K562 (cell line): Measurements from ENCODE around the gene HDHD3. TPM values are rescaled to one million over a fixed set of nuclear protein-coding genes. Genes with fewer than 3 reads are reported as not detected.

Experiments
- CBFB ChIP-seq: sonication (generic); formaldehyde crosslinking; IDR thresholded peaks from 2 replicates; pipeline ENCODE4 v1.4.0; 2020; ENCODE audit warnings: mild to moderate bottlenecking, missing genetic modification reagents
- GATAD2A ChIP-seq: fragments of 450-650 bp; IDR thresholded peaks from 2 replicates; pipeline ENCODE4 v1.6.1; 2017
- GTF2E2 ChIP-seq: fragments of 200-800 bp; sonication (Bioruptor generic); IDR thresholded peaks from 2 replicates; pipeline ENCODE4 v1.6.1; 2016; ENCODE audit warnings: missing genetic modification characterization, missing compliant biosample characterization
- HIVEP1 ChIP-seq: fragments of 250-450 bp; sonication (Bioruptor Pico); IDR thresholded peaks from 2 replicates; pipeline ENCODE4 v1.4.0; 2020; ENCODE audit warnings: mild to moderate bottlenecking
- IFI16 ChIP-seq: fragments of 250-450 bp; sonication (Bioruptor Pico); IDR thresholded peaks from 2 replicates; pipeline ENCODE4 v2.1.2; 2022; ENCODE audit warnings: mild to moderate bottlenecking, inconsistent platforms
- LARP7 ChIP-seq: fragments of 450-650 bp; IDR thresholded peaks from 2 replicates; pipeline ENCODE4 v1.6.1; 2016
- LEF1 ChIP-seq: fragments of 450-650 bp; IDR thresholded peaks from 2 replicates; pipeline ENCODE4 v1.6.1; 2016; ENCODE audit warnings: mild to moderate bottlenecking
- MCM3 ChIP-seq: fragments of 450-650 bp; IDR thresholded peaks from 2 replicates; pipeline ENCODE4 v1.6.1; 2016
- PHF8 ChIP-seq: fragments of 200-600 bp; sonication (generic); IDR thresholded peaks from 2 replicates; pipeline ENCODE4 v1.6.1; 2012; ENCODE audit warnings: mixed run types, mild to moderate bottlenecking, inconsistent platforms, low read length, moderate library complexity, borderline replicate concordance
- PKNOX1 ChIP-seq: fragments of 450-650 bp; IDR thresholded peaks from 2 replicates; pipeline ENCODE4 v1.6.1; 2016
- PYGO2 ChIP-seq: fragments of 450-650 bp; IDR thresholded peaks from 2 replicates; pipeline ENCODE4 v1.6.1; 2016; ENCODE audit warnings: mild to moderate bottlenecking, missing genetic modification characterization, moderate library complexity, missing compliant biosample characterization
- RBM14 ChIP-seq: fragments of 200-400 bp; formaldehyde crosslinking; IDR thresholded peaks from 2 replicates; pipeline ENCODE4 v1.6.1; 2018; ENCODE audit warnings: low read depth, mild to moderate bottlenecking, low read length, moderate library complexity, borderline replicate concordance; ENCODE audit not compliant: insufficient read depth
- SMAD3 ChIP-seq: fragments of 450-650 bp; formaldehyde crosslinking; conservative IDR thresholded peaks from 2 replicates; pipeline ENCODE4 v1.4.0; 2020; ENCODE audit warnings: mild to moderate bottlenecking
- SMARCE1 ChIP-seq: fragments of 450-650 bp; IDR thresholded peaks from 2 replicates; pipeline ENCODE4 v1.7.1; 2016; ENCODE audit warnings: mild to moderate bottlenecking
- SRSF7 ChIP-seq: fragments of 200-400 bp; formaldehyde crosslinking; optimal IDR thresholded peaks from 2 replicates; pipeline ENCODE3; 2017; ENCODE audit warnings: mild to moderate bottlenecking, low read depth, low read length
- TBP ChIP-seq: optimal IDR thresholded peaks from 2 replicates; pipeline ENCODE3; 2011; ENCODE audit warnings: low read depth, low read length, improper control_type of control experiment
- ZNF263 ChIP-seq: sonication (generic); formaldehyde crosslinking; IDR thresholded peaks from 2 replicates; pipeline ENCODE4 v1.8.0; 2022; ENCODE audit warnings: mild to moderate bottlenecking, missing genetic modification reagents, borderline replicate concordance
- ZNF395 ChIP-seq: fragments of 200-800 bp; sonication (Bioruptor generic); IDR thresholded peaks from 2 replicates; pipeline ENCODE4 v1.6.1; 2017; ENCODE audit warnings: missing genetic modification characterization, missing compliant biosample characterization
- ZNF407 ChIP-seq: fragments of 450-650 bp; IDR thresholded peaks from 2 replicates; pipeline ENCODE4 v1.6.1; 2016; ENCODE audit warnings: low read depth
- polyA plus RNA-seq, 8 experiments: library from polyadenylated mRNA; depleted of rRNA in 4 of 8; stranded (reverse) in 5 of 8; unstranded in 3 of 8; fragments of >200 nt; fragmentation: Nextera tagmentation in 2 of 8; fragmentation: Illumina TruSeq in 1 of 8; extraction: Ambion mirVana in 2 of 8; extraction: Trizol in 1 of 8; gene quantifications; 2 replicates each; pipeline versions ENCODE4 v1.2.1 to v1.2.3, GENCODE V29; 2011 to 2014; ENCODE audit warnings: inconsistent platforms in 1 of 8, missing spikeins in 1 of 8
- total RNA-seq, 7 experiments: library from RNA; depleted of rRNA in 6 of 7; stranded (reverse); fragments of >200 nt in 6 of 7; fragmentation: Illumina TruSeq in 2 of 7; extraction: Trizol in 2 of 7; gene quantifications; 2 replicates each; pipeline versions ENCODE4 v1.2.1 to v1.2.3, GENCODE V29; 2011 to 2021; ENCODE audit warnings: low replicate concordance in 1 of 7

The HDHD3 gene
- total and polyA plus RNA-seq, 9 of the 15 experiments (the other 6 are each of a cell fraction or from before 2014, with no cell fraction given): 1.1 to 19.1 (median 10.9) TPM

GRCh38 chr9:113410207-113410864, 33.5 kb upstream of the HDHD3 start, which contains the start of the genes C9orf43 and POLE3 (continued):
- TF ChIP-seq ZNF395 (CRISPR knock-in tag) (peak; percentile 16; the same call in 1 of the 2 replicates), ZNF407 (peak; percentile 100), SMARCE1 (no peak), SRSF7 (no peak), ZNF263 (CRISPR knock-in tag) (peak; percentile 87; the same call in 1 of the 2 replicates), SMAD3 (CRISPR knock-in tag) (0 out of 2 replicates have a peak, but pooled peaks have one; percentile 6), MCM3 (no peak), TBP (peak; percentile 81), LARP7 (no peak), PHF8 (peak; percentile 81; the same call in 1 of the 2 replicates), CBFB (CRISPR knock-in tag) (0 out of 2 replicates have a peak, but pooled peaks have one; percentile 10), RBM14 (no peak), GATAD2A (no peak), LEF1 (no peak), GTF2E2 (tag) (peak; percentile 75; the same call in 1 of the 2 replicates), PYGO2 (no peak), HIVEP1 (CRISPR knock-in tag) (no peak), PKNOX1 (peak; percentile 11; the same call in 1 of the 2 replicates), IFI16 (CRISPR knock-in tag) (no peak)
